ENCODE data around the gene CHD2.
A peak's percentile ranks its signal among the peaks of the same experiment; 100 is the strongest.

CHD2 gene

DNA sequence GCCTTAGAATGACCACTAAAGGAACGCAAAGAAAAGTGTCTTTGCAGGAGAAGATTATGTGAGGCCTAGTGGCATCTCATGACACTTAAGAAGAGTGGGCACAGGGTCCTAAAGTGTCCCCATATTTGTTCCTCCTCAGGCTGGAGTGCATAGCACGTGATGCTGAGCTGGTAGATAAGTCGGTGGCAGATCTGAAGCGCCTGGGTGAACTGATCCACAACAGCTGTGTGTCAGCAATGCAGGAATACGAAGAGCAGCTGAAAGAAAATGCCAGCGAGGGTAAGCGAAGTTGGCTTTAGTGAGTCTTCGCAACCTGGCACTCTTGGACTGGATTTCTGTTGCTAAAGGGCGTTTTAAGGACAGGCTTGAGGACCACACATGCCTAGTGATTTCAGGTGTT lies 92.6 kb downstream of the CHD2 start:
- H3K4me3 ChIP-seq (ENCODE audit: low read depth, low read length) = no peak overlapping the region
- TF ChIP-seq, protein P1, sequence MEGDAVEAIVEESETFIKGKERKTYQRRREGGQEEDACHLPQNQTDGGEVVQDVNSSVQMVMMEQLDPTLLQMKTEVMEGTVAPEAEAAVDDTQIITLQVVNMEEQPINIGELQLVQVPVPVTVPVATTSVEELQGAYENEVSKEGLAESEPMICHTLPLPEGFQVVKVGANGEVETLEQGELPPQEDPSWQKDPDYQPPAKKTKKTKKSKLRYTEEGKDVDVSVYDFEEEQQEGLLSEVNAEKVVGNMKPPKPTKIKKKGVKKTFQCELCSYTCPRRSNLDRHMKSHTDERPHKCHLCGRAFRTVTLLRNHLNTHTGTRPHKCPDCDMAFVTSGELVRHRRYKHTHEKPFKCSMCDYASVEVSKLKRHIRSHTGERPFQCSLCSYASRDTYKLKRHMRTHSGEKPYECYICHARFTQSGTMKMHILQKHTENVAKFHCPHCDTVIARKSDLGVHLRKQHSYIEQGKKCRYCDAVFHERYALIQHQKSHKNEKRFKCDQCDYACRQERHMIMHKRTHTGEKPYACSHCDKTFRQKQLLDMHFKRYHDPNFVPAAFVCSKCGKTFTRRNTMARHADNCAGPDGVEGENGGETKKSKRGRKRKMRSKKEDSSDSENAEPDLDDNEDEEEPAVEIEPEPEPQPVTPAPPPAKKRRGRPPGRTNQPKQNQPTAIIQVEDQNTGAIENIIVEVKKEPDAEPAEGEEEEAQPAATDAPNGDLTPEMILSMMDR (IDR thresholded peaks at IDR 0.05; ENCODE audit: low read depth, low read length) = no peak
- no peak for DNase-seq (ENCODE audit: low read depth, low spot score)
- in situ Hi-C loops (cut with HindIII; ENCODE audit: low sequenced_read_pairs) = no loop called here

DNA sequence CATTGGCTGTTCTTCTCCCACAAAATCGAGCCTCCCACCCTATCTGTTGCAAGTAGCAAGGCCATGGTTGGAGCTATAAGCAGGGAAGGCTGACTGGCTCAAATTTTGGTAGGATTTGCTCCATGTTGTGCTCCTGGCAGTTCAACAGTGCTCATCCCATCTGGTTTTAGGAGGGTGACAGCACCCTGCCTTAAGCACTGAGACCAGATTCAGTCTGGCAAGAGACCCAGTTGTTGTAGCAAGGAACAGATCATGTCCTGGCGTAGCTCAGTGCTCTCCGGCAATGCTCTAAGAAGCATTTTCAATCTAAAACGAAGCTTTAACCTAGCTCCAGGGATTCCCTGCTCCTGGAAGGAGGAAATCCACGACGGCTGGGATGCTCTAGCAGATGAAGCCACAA lies 97.7 kb downstream of the CHD2 start:
- in situ Hi-C loops (cut with HindIII; ENCODE audit: low sequenced_read_pairs) = no loop called here
- H3K4me3 ChIP-seq (ENCODE audit: low read depth, low read length) = no peak overlapping the region
- TF ChIP-seq, protein P1 (IDR thresholded peaks at IDR 0.05; ENCODE audit: low read depth, low read length) = no peak
- DNase-seq (ENCODE audit: low read depth, low spot score) = no peak

DNA sequence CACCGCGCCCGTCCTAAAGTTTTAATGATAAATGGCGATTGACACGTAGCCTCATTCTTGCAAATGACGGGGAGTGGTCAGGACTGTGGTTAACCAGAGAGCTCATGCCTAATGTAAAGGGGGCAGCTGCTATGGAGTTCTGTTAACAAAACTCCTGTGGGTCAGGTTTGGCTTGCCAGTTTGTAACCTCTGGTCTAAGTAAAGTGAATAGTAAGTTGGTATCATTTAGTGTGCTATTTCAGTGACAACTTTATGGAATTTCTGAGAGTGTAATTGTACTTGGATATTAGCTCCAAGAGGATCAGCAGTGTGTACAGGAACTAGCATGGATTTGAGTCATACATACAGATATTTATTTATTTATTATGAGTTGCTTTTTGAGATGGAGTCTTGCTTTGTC lies 101.0 kb downstream of the CHD2 start:
- in situ Hi-C loops (cut with HindIII; ENCODE audit: low sequenced_read_pairs) = loop anchor here (10.0 kb wide), 1 partner anchor 56 kb away; no protein-coding TSS in a partner anchor
- H3K4me3 ChIP-seq (ENCODE audit: low read depth, low read length) = no peak overlapping the region
- TF ChIP-seq, protein P1 (IDR thresholded peaks at IDR 0.05; ENCODE audit: low read depth, low read length) = no peak
- peak; percentile 15 for DNase-seq (ENCODE audit: low read depth, low spot score)

DNA sequence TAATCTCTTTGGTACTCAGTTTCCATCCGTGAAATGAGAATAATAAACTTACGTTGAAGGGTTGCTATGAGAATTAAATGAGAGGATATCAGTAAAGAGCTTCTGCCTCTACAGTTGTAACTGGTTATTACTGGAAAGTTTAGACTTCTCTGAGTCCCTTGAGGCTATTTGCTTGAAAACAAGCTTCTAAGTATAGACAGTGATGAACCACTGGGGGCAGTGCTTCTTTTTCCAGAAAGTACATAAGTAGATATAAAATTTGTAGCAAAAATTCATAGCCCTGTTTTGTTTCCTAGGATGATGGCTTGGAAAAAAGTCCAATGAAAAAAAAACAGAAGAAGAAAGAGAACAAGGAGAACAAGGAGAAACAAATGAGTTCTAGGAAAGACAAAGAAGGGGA lies 101.8 kb downstream of the CHD2 start:
- TF ChIP-seq, protein P1 (IDR thresholded peaks at IDR 0.05; ENCODE audit: low read depth, low read length) = peak; percentile 1
- no peak overlapping the region for H3K4me3 ChIP-seq (ENCODE audit: low read depth, low read length)
- DNase-seq (ENCODE audit: low read depth, low spot score) = no peak
- in situ Hi-C loops (cut with HindIII; ENCODE audit: low sequenced_read_pairs) = loop anchor here (10.0 kb wide), 1 partner anchor 57 kb away; no protein-coding TSS in a partner anchor

DNA sequence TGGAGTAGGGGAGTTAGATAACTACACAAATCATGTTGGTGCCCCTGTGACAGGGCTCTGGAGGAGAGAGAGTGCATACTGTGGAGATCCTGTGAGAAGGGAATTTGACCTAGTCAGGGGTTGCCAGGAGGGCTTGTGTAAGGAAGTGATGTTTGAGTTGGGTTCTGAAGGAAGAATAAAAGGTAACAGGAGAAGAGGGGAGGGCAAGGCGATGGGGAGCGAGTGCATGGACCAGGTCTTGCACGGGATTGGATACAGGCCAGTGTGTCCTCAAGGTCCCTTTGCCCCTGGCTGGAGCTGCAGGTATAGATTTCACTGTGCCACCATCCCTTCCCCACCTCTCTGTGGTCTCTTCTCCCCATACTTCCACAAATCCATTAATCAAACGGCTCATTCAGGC lies 105.0 kb downstream of the CHD2 start:
- no peak overlapping the region for H3K4me3 ChIP-seq (ENCODE audit: low read depth, low read length)
- in situ Hi-C loops (cut with HindIII; ENCODE audit: low sequenced_read_pairs) = loop anchor here (10.0 kb wide), 1 partner anchor 60 kb away; no protein-coding TSS in a partner anchor
- TF ChIP-seq, protein P1 (IDR thresholded peaks at IDR 0.05; ENCODE audit: low read depth, low read length) = no peak
- DNase-seq (ENCODE audit: low read depth, low spot score) = no peak

DNA sequence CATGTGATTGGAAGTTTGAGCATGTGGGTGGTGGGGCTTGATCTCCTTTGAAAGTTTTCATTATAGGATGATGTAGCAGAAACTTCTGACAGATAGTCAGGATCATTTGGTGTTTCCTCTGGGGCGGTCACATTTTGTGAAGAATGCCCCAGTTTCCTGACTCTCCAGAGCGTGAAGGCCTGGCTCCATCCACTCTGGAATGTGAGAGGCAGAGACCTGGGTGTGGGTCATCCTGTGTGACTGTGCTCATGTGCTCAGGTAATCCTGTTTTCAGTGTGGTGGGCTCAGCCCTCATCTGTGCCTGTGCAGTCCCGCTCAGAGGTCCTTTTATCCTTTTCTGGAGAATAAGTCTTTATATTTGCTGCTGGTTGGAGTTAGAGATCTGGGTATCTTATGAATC lies 107.9 kb downstream of the CHD2 start:
- in situ Hi-C loops (cut with HindIII; ENCODE audit: low sequenced_read_pairs) = loop anchor here (10.0 kb wide), 1 partner anchor 63 kb away; no protein-coding TSS in a partner anchor

More for the DNA sequence above, 107.9 kb downstream of the CHD2 start:
- no peak overlapping the region for H3K4me3 ChIP-seq (ENCODE audit: low read depth, low read length)
- TF ChIP-seq, protein P1 (IDR thresholded peaks at IDR 0.05; ENCODE audit: low read depth, low read length) = no peak
- no peak for DNase-seq (ENCODE audit: low read depth, low spot score)
